H9 (cell line): ENCODE results near the gene FMN1. TPM values are rescaled to one million over a fixed set of nuclear protein-coding genes. Genes with fewer than 3 reads are reported as not detected.

Experiments used
- DNase-seq: peaks from one replicate; pipeline ENCODE4 v3.0.0-alpha.2; 2017
- H2AFZ ChIP-seq: one replicate; pipeline ENCODE4 v1.6.1; 2013; ENCODE audit warnings: mild to moderate bottlenecking, low read length, control low read depth, moderate library complexity
- H2AK5ac ChIP-seq: 2 replicates; pipeline ENCODE4 v1.6.1; 2013; ENCODE audit warnings: low read length, control low read depth, mixed read lengths; ENCODE audit not compliant: insufficient read length
- H2BK120ac ChIP-seq: one replicate; pipeline ENCODE4 v1.6.1; 2013; ENCODE audit warnings: low read depth, mild to moderate bottlenecking, low read length, control low read depth, inconsistent platforms; ENCODE audit not compliant: poor library complexity, severe bottlenecking
- H2BK12ac ChIP-seq: 2 replicates; pipeline ENCODE4 v1.6.1; 2013; ENCODE audit warnings: low read length, control low read depth, mixed read lengths, low read depth; ENCODE audit not compliant: insufficient read length
- H2BK15ac ChIP-seq: 2 replicates; pipeline ENCODE4 v1.6.1; 2013; ENCODE audit warnings: low read depth, low read length, control low read depth
- H2BK20ac ChIP-seq: one replicate; pipeline ENCODE4 v1.6.1; 2013; ENCODE audit warnings: low read depth, mild to moderate bottlenecking, low read length, control low read depth, inconsistent platforms; ENCODE audit not compliant: poor library complexity, severe bottlenecking
- H2BK5ac ChIP-seq: 2 replicates; pipeline ENCODE4 v1.6.1; 2013; ENCODE audit warnings: low read length, control low read depth, mixed read lengths; ENCODE audit not compliant: insufficient read length
- H3K14ac ChIP-seq: 2 replicates; pipeline ENCODE4 v1.6.1; 2013; ENCODE audit warnings: low read length, control low read depth; ENCODE audit not compliant: insufficient read depth
- H3K18ac ChIP-seq: 2 replicates; pipeline ENCODE4 v1.6.1; 2013; ENCODE audit warnings: low read depth, mild to moderate bottlenecking, mixed read lengths, low read length, control low read depth; ENCODE audit not compliant: insufficient read length
- H3K23ac ChIP-seq: 2 replicates; pipeline ENCODE4 v1.6.1; 2013; ENCODE audit warnings: low read length, control low read depth, mixed read lengths, low read depth; ENCODE audit not compliant: insufficient read length
- H3K23me2 ChIP-seq: 2 replicates; pipeline ENCODE4 v1.6.1; 2013; ENCODE audit warnings: low read depth, mild to moderate bottlenecking, mixed read lengths, low read length, control low read depth; ENCODE audit not compliant: insufficient read length, poor library complexity, severe bottlenecking
- H3K27ac ChIP-seq: 2 replicates; pipeline ENCODE4 v1.5.1; 2013; ENCODE audit warnings: low read length, control low read depth, mixed read lengths, low read depth; ENCODE audit not compliant: insufficient read length
- H3K27me3 ChIP-seq: 2 replicates; pipeline ENCODE4 v1.6.1; 2013; ENCODE audit warnings: low read length, control low read depth, inconsistent platforms; ENCODE audit not compliant: insufficient read depth
- H3K4ac ChIP-seq: 2 replicates; pipeline ENCODE4 v1.6.1; 2013; ENCODE audit warnings: low read depth, mild to moderate bottlenecking, control low read depth, inconsistent platforms, low read length, moderate library complexity
- H3K4me1 ChIP-seq: 2 replicates; pipeline ENCODE4 v1.6.1; 2013; ENCODE audit warnings: low read length, control low read depth, inconsistent platforms; ENCODE audit not compliant: insufficient read depth
- H3K4me2 ChIP-seq: 2 replicates; pipeline ENCODE4 v1.6.1; 2013; ENCODE audit warnings: low read length, control low read depth, mixed read lengths; ENCODE audit not compliant: insufficient read length, insufficient read depth
- H3K56ac ChIP-seq: 2 replicates; pipeline ENCODE4 v1.6.1; 2013; ENCODE audit warnings: low read depth, mild to moderate bottlenecking, mixed read lengths, low read length, control low read depth; ENCODE audit not compliant: insufficient read length
- H3K79me1 ChIP-seq: 2 replicates; pipeline ENCODE4 v1.6.1; 2013; ENCODE audit warnings: low read depth, mild to moderate bottlenecking, moderate library complexity, low read length, control low read depth, inconsistent platforms; ENCODE audit not compliant: insufficient read depth, poor library complexity, severe bottlenecking
- H3K79me2 ChIP-seq: 2 replicates; pipeline ENCODE4 v1.6.1; 2013; ENCODE audit warnings: low read length, control low read depth, inconsistent platforms; ENCODE audit not compliant: insufficient read depth
- H3K9ac ChIP-seq: 2 replicates; pipeline ENCODE4 v1.6.1; 2013; ENCODE audit warnings: low read length, control low read depth, mixed read lengths; ENCODE audit not compliant: insufficient read length; ENCODE audit errors: extremely low read depth
- H3K9me3 ChIP-seq: one replicate; pipeline ENCODE4 v1.6.1; 2013; ENCODE audit warnings: low read depth, low read length, inconsistent platforms; ENCODE audit not compliant: control insufficient read depth
- H3T11ph ChIP-seq: one replicate; pipeline ENCODE4 v1.6.1; 2013; ENCODE audit warnings: mild to moderate bottlenecking, low read length, control low read depth, inconsistent platforms
- H4K20me1 ChIP-seq: one replicate; pipeline ENCODE4 v1.6.1; 2013; ENCODE audit not compliant: control insufficient read depth, insufficient read length, insufficient read depth
- H4K5ac ChIP-seq: 2 replicates; pipeline ENCODE4 v1.6.1; 2013; ENCODE audit warnings: low read depth, mild to moderate bottlenecking, mixed read lengths, low read length, control low read depth; ENCODE audit not compliant: insufficient read length
- H4K8ac ChIP-seq: replicated peaks from 2 replicates; pipeline ENCODE4 v1.6.1; 2013; ENCODE audit warnings: low read length, control low read depth, mixed read lengths, low read depth; ENCODE audit not compliant: insufficient read length
- H4K91ac ChIP-seq: 2 replicates; pipeline ENCODE4 v1.6.1; 2013; ENCODE audit warnings: low read depth, mild to moderate bottlenecking, moderate library complexity, mixed read lengths, low read length, control low read depth; ENCODE audit not compliant: insufficient read length
- H3K27ac Mint-ChIP-seq, 3 experiments: 2 replicates in 2 of 3; 3 replicates in 1 of 3; pipeline ENCODE4 v1.8.0; 2020 to 2021; ENCODE audit warnings: mixed read lengths in 3 of 3, mild to moderate bottlenecking in 1 of 3, moderate library complexity in 1 of 3
- H3K27me3 Mint-ChIP-seq: 2 replicates; pipeline ENCODE4 v1.8.0; 2021; ENCODE audit warnings: low read depth, mild to moderate bottlenecking, moderate library complexity, mixed read lengths
- H3K36me3 Mint-ChIP-seq, 3 experiments: 2 replicates in 2 of 3; 3 replicates in 1 of 3; pipeline ENCODE4 v1.8.0; 2020 to 2021; ENCODE audit warnings: low read depth in 3 of 3, mixed read lengths in 3 of 3; ENCODE audit not compliant: insufficient read depth in 1 of 3
- H3K4me1 Mint-ChIP-seq, 2 experiments: 2 replicates each; pipeline ENCODE4 v1.8.0; 2020; ENCODE audit warnings: mixed read lengths in 2 of 2
- H3K4me3 Mint-ChIP-seq, 2 experiments: 2 replicates in 1 of 2; 3 replicates in 1 of 2; pipeline ENCODE4 v1.8.0; 2020 to 2021; ENCODE audit warnings: mild to moderate bottlenecking in 2 of 2, mixed read lengths in 2 of 2, moderate library complexity in 1 of 2
- H3K9me3 Mint-ChIP-seq, 2 experiments: 2 replicates in 1 of 2; 3 replicates in 1 of 2; pipeline ENCODE4 v1.8.0; 2020; ENCODE audit warnings: mild to moderate bottlenecking in 2 of 2, mixed read lengths in 2 of 2, moderate library complexity in 1 of 2
- CTCF ChIP-seq: fragments of 200-600 bp; sonication (generic); conservative IDR thresholded peaks from 3 replicates; pipeline ENCODE4 v1.8.0; 2021; ENCODE audit warnings: antibody characterized with exemption, mild to moderate bottlenecking
- WGBS: extraction: QIAGEN DNeasy Blood & Tissue Kit; methylation state at CpG from one replicate; pipeline ENCODE4 v1.1.7; 2013; ENCODE audit warnings: missing lambda C conversion rate, low lambda C conversion rate, mixed read lengths; ENCODE audit not compliant: insufficient read length; ENCODE audit errors: extremely low coverage; 5-methylcytosine and 5-hydroxymethylcytosine counted together
- total RNA-seq: library from RNA; stranded (reverse); gene quantifications from 2 replicates; pipeline ENCODE4 v1.2.1, GENCODE V29; 2021

Gene FMN1
- total RNA-seq, 1 experiment from 2014 or later = 1.9 TPM

DNA sequence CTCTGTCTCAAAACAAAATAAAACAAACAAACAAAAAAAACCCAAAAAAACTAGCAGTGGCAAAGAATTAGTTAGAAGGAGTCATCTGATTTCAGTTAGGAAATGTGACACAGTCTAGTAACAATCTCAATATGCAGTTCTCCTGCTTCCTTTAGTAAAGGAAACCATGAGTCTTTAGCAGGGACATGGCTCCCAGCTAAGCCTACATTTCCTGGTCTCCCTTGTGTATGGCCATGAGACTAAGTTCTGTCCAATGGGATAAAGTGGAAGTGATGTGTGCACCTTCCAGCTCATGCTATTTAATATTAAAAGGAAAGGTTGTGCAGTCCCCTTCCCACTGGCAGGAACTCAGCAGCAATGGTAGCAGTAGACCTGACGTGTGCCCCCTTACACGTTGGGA lies 402.1 kb downstream of the FMN1 start:
- H4K8ac ChIP-seq = no peak overlapping the region
- H4K91ac ChIP-seq = no peak overlapping the region
- no peak overlapping the region for H3K4ac ChIP-seq
- no peaks in the 10 kb centered on the region for H4K20me1 ChIP-seq
- H3K9me3 ChIP-seq = no peaks in the 10 kb centered on the region
- no peak overlapping the region for H3K56ac ChIP-seq
- H3K79me2 ChIP-seq = no peaks in the 10 kb centered on the region
- H2BK20ac ChIP-seq = no peak overlapping the region
- H2BK120ac ChIP-seq = no peak overlapping the region
- Mint-ChIP-seq H3K4me1 (peaks cover 14 to 17% of the 10 kb centered on the region in 2 experiments), H3K36me3 (no peaks in the 10 kb centered on the region), H3K27me3 (no peaks in the 10 kb centered on the region), H3K9me3 (no peaks in the 10 kb centered on the region), H3K4me3 (no peak overlapping the region), H3K27ac (no peak overlapping the region)
- H3K79me1 ChIP-seq = no peaks in the 10 kb centered on the region
- H3K9ac ChIP-seq = no peak overlapping the region
- no peaks in the 10 kb centered on the region for H3K23me2 ChIP-seq
- H3K27ac ChIP-seq = no peak overlapping the region
- WGBS = no CpG with 5 or more reads among the region's 2 CpGs
- no peak for DNase-seq
- no peak overlapping the region for H3K14ac ChIP-seq
- no peak overlapping the region for H2AFZ ChIP-seq
- no peak overlapping the region for H3K23ac ChIP-seq
- no peak overlapping the region for H2BK5ac ChIP-seq
- no peak overlapping the region for H2AK5ac ChIP-seq
- 0 out of 2 replicates have a peak, but pooled peaks cover 2% of the 10 kb centered on the region for H3K4me1 ChIP-seq
- H4K5ac ChIP-seq = no peak overlapping the region
- no peak overlapping the region for H3T11ph ChIP-seq
- TF ChIP-seq CTCF = no peak
- H3K18ac ChIP-seq = no peak overlapping the region
- no peak overlapping the region for H3K4me2 ChIP-seq
- H2BK12ac ChIP-seq = no peak overlapping the region
- no peaks in the 10 kb centered on the region for H3K27me3 ChIP-seq
- no peak overlapping the region for H2BK15ac ChIP-seq
